Measurements from ENCODE around the gene CTBP2. TPM values are rescaled to one million over a fixed set of nuclear protein-coding genes. Genes with fewer than 3 reads are reported as not detected.

Gene CTBP2
- total and polyA plus RNA-seq, 10 of the 15 experiments (the other 5 are each of a cell fraction or from before 2014, with no cell fraction given), result 0.02 to 0.72 (median 0.06) TPM; not detected in 2

DNA sequence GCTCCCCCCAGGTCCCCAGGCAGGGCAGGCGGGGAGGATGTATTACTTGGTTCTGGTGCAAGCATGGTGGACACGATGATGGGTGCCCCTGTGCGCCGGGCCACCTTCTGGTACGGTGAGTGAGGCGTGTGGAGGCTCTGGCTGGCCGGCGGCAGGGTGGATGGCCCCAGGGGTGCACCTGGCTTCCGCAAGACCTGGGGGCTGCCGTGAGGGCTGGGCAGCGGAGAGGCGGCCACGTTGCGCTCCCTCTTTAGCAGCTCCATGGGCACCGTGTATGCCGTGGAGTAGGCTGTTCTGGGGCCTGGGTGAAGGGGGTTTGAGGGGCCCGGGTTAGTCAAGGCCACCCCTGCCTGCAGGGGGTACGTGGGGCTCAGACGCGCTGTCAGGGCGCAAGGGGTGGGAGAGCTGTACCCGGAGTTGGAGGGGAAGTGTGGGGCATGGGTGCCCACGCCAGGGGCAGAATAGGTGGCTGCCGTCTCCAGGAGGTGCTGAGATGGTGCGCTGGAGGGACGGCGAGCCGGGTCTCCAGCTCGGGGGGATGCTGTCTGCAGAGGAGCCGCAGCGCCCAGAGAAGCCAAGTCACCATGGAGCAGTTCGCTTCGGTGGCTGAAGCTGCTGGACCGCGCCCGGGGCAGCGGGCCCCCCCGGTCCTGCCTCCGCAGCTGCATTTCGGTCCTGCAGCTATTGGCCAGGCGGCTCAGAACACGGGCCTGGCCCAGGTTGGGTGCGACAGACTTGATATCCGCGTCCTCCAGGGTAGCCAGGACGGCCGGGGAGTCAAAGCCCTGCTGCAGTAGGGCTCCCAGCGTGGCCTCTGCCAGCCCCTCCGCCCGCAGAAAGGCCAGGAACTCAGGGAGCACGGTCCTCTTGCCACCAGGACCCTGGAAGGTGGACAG lies 134.1 kb downstream of the CTBP2 start:
- ChIA-PET CTCF (interaction anchor here (0.6 kb wide), 1 partner anchor 496 kb away, joined by 4 read pairs; no protein-coding TSS in a partner anchor), POLR2A (no interaction called here), SMC1A (ENCODE audit: uncharacterized antibody, unreplicated experiment) (no interaction called here), RAD21 (ENCODE audit: unreplicated experiment) (no interaction called here)
- peaks cover 2 to 4% of the 10 kb centered on the region in 2 experiments; a peak in 3 of 4 replicates for H3K27me3 ChIP-seq (replicated peaks in 1 of 2; ENCODE audit: control insufficient read depth in 2 of 2, insufficient read depth in 2 of 2, low read length in 1 of 2)
- in situ Hi-C loops (cut with MboI) (no loop called here), intact Hi-C loops (cut with micrococcal nuclease; ENCODE audit: unreplicated experiment) (no loop called here)
- ATAC-seq (no peak), DNase-seq (ENCODE audit: low read depth, low spot score) (no peak), FAIRE-seq (no peak)
- H3K36me3 ChIP-seq (ENCODE audit: control insufficient read depth in 2 of 2, insufficient read depth in 2 of 2, low read length in 1 of 2), result no peaks in the 10 kb centered on the region
- no peaks in the 10 kb centered on the region for H3K4me1 ChIP-seq (ENCODE audit: control insufficient read depth, insufficient read depth, low read length)
- no peak overlapping the region for H3K4me2 ChIP-seq (ENCODE audit: control insufficient read depth, insufficient read depth)
- H3K9ac ChIP-seq (ENCODE audit: control insufficient read depth, insufficient read depth, low read length), result no peak overlapping the region
- WGBS (ENCODE audit: insufficient coverage, insufficient replicate concordance, low lambda C conversion rate, missing lambda C conversion rate), result 78% methylated on average over 51 of the region's 51 CpGs
- no peaks in the 10 kb centered on the region for H4K20me1 ChIP-seq (ENCODE audit: control insufficient read depth, insufficient read depth)
- BruUV-seq (replicated peaks), result no TSS peak
- no peaks in the 10 kb centered on the region for H3K9me3 ChIP-seq (replicated peaks; ENCODE audit: control insufficient read depth, insufficient read depth, low read length)
- TF ChIP-seq RFX5 (IDR thresholded peaks at IDR 0.05; ENCODE audit: low read depth, low read length) (no peak), IRF3 (IDR thresholded peaks at IDR 0.05) (no peak), BCL11A (IDR thresholded peaks at IDR 0.05; ENCODE audit: low read depth, low read length) (no peak), CHD2 (IDR thresholded peaks at IDR 0.05; ENCODE audit: borderline replicate concordance, low read depth, low read length) (no peak), SUZ12 (IDR thresholded peaks at IDR 0.05; ENCODE audit: unreplicated experiment) (no peak), GATAD2B (conservative IDR thresholded peaks at IDR 0.05; ENCODE audit: low read depth) (no peak), SREBF2 (IDR thresholded peaks at IDR 0.05; ENCODE audit: low read length) (no peak), BACH1 (IDR thresholded peaks at IDR 0.05; ENCODE audit: borderline replicate concordance) (no peak), SPI1 (IDR thresholded peaks at IDR 0.05; ENCODE audit: borderline replicate concordance, insufficient read depth, low read depth, low read length) (no peak), NFXL1 (IDR thresholded peaks at IDR 0.05; ENCODE audit: borderline replicate concordance) (no peak), EZH2 (IDR thresholded peaks at IDR 0.05; ENCODE audit: borderline replicate concordance, control insufficient read depth, low read depth, low read length) (no peak), SMC3 (IDR thresholded peaks at IDR 0.05; ENCODE audit: borderline replicate concordance, low read length) (no peak)
- TF ChIP-seq, protein P1, sequence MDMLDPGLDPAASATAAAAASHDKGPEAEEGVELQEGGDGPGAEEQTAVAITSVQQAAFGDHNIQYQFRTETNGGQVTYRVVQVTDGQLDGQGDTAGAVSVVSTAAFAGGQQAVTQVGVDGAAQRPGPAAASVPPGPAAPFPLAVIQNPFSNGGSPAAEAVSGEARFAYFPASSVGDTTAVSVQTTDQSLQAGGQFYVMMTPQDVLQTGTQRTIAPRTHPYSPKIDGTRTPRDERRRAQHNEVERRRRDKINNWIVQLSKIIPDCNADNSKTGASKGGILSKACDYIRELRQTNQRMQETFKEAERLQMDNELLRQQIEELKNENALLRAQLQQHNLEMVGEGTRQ (IDR thresholded peaks at IDR 0.05; ENCODE audit: borderline replicate concordance, low read depth, low read length), result no peak
- TF ChIP-seq, protein P2, sequence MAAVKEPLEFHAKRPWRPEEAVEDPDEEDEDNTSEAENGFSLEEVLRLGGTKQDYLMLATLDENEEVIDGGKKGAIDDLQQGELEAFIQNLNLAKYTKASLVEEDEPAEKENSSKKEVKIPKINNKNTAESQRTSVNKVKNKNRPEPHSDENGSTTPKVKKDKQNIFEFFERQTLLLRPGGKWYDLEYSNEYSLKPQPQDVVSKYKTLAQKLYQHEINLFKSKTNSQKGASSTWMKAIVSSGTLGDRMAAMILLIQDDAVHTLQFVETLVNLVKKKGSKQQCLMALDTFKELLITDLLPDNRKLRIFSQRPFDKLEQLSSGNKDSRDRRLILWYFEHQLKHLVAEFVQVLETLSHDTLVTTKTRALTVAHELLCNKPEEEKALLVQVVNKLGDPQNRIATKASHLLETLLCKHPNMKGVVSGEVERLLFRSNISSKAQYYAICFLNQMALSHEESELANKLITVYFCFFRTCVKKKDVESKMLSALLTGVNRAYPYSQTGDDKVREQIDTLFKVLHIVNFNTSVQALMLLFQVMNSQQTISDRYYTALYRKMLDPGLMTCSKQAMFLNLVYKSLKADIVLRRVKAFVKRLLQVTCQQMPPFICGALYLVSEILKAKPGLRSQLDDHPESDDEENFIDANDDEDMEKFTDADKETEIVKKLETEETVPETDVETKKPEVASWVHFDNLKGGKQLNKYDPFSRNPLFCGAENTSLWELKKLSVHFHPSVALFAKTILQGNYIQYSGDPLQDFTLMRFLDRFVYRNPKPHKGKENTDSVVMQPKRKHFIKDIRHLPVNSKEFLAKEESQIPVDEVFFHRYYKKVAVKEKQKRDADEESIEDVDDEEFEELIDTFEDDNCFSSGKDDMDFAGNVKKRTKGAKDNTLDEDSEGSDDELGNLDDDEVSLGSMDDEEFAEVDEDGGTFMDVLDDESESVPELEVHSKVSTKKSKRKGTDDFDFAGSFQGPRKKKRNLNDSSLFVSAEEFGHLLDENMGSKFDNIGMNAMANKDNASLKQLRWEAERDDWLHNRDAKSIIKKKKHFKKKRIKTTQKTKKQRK (IDR thresholded peaks at IDR 0.05; ENCODE audit: low read depth, low read length), result no peak
- TF ChIP-seq, protein P3, sequence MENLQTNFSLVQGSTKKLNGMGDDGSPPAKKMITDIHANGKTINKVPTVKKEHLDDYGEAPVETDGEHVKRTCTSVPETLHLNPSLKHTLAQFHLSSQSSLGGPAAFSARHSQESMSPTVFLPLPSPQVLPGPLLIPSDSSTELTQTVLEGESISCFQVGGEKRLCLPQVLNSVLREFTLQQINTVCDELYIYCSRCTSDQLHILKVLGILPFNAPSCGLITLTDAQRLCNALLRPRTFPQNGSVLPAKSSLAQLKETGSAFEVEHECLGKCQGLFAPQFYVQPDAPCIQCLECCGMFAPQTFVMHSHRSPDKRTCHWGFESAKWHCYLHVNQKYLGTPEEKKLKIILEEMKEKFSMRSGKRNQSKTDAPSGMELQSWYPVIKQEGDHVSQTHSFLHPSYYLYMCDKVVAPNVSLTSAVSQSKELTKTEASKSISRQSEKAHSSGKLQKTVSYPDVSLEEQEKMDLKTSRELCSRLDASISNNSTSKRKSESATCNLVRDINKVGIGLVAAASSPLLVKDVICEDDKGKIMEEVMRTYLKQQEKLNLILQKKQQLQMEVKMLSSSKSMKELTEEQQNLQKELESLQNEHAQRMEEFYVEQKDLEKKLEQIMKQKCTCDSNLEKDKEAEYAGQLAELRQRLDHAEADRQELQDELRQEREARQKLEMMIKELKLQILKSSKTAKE (IDR thresholded peaks at IDR 0.05; ENCODE audit: low read depth, poor library complexity, severe bottlenecking), result no peak
- no peak overlapping the region for H3K4me3 ChIP-seq
- H3K79me2 ChIP-seq (ENCODE audit: control insufficient read depth, insufficient read depth, low read length), result no peaks in the 10 kb centered on the region
- no peak overlapping the region for H2AFZ ChIP-seq (ENCODE audit: control insufficient read depth, low read depth, low read length)
- no peak overlapping the region for H3K27ac ChIP-seq (ENCODE audit: control insufficient read depth, insufficient read depth)

Data from GM12878 (cell line).